A549 (cell line): Measurements from ENCODE around the gene COL24A1. TPM values are rescaled to one million over a fixed set of nuclear protein-coding genes. Genes with fewer than 3 reads are reported as not detected.

Experiments
- ATAC-seq, 2 experiments: fragments of 200-7000 bp in 1 of 2; fragments of >200 bp in 1 of 2; cut with Nextera tagmentation in 1 of 2; cut with Tn5 transposase in 1 of 2; 3 replicates each; pipeline versions ENCODE4 v1.8.0 to v1.9.1; 2018 to 2020; ENCODE audit warnings: mild to moderate bottlenecking in 1 of 2, moderate library complexity in 1 of 2
- CTCF ChIA-PET: fragments of 300-600 bp; sonication (Branson Sonifier 250); formaldehyde crosslinking; extraction: SDS; loops from one replicate; lab custom pipeline; 2021; ENCODE audit warnings: antibody characterized with exemption, inconsistent platforms; lab: Yijun Ruan, JAX
- POLR2A ChIA-PET: fragments of 350-600 bp; formaldehyde crosslinking; extraction: SDS; loops from one replicate; lab custom pipeline; 2021; ENCODE audit warnings: antibody characterized with exemption, inconsistent platforms; lab: Yijun Ruan, JAX
- DNase-seq, 2 experiments: peaks; one replicate each; pipeline versions ENCODE4 v3.0.0 to v3.0.0-alpha.2; 2011 to 2016; ENCODE audit warnings: low read depth in 1 of 2, low spot score in 1 of 2
- FAIRE-seq: peaks from 2 replicates; lab custom pipeline; 2011; peaks lifted over from hg19 to GRCh38; lab: Jason Lieb, UNC
- H3K27ac ChIP-seq, 2 experiments: fragments of >200 bp; sonication (Bioruptor Twin); formaldehyde crosslinking; 3 replicates each; pipeline ENCODE4 v1.5.1; 2016 to 2017
- H3K4me1 ChIP-seq: fragments of >200 bp; sonication (Bioruptor Twin); formaldehyde crosslinking; 3 replicates; pipeline ENCODE4 v1.6.1; 2016
- H3K4me2 ChIP-seq: fragments of >200 bp; sonication (Bioruptor Twin); formaldehyde crosslinking; 3 replicates; pipeline ENCODE4 v1.6.1; 2016
- H3K4me3 ChIP-seq: fragments of >200 bp; sonication (Bioruptor Twin); formaldehyde crosslinking; 3 replicates; pipeline ENCODE4 v1.5.1; 2016
- H3K9me3 ChIP-seq: fragments of >200 bp; sonication (Bioruptor Twin); formaldehyde crosslinking; 3 replicates; pipeline ENCODE4 v1.6.1; 2016
- CHD2 ChIP-seq: fragments of 150-350 bp; IDR thresholded peaks from 2 replicates; pipeline ENCODE4 v1.6.1; 2014; ENCODE audit warnings: low read length; ENCODE audit not compliant: partially characterized antibody
- CTCF ChIP-seq: fragments of >200 bp; sonication (Bioruptor Twin); formaldehyde crosslinking; IDR thresholded peaks from 3 replicates; pipeline ENCODE4 v1.5.1; 2016
- E2F6 ChIP-seq: IDR thresholded peaks from 2 replicates; pipeline ENCODE4 v1.6.1; 2012; ENCODE audit warnings: low read depth, borderline replicate concordance
- EHF ChIP-seq: fragments of 250-450 bp; sonication (Bioruptor Pico); IDR thresholded peaks from 2 replicates; pipeline ENCODE4 v1.5.0; 2020; ENCODE audit warnings: mild to moderate bottlenecking
- FOSB ChIP-seq: fragments of 250-450 bp; sonication (Bioruptor Pico); IDR thresholded peaks from 2 replicates; pipeline ENCODE4 v1.5.0; 2020; ENCODE audit warnings: mild to moderate bottlenecking, moderate library complexity
- FOSL2 ChIP-seq, 2 experiments: fragments of 450-650 bp in 1 of 2; fragments of >200 bp in 1 of 2; sonication (Bioruptor Twin) in 1 of 2; formaldehyde crosslinking; IDR thresholded peaks; 2 replicates each; pipeline versions ENCODE4 v1.5.0 to v1.6.1; 2016 to 2020; ENCODE audit warnings: mild to moderate bottlenecking in 1 of 2, moderate library complexity in 1 of 2
- JUN ChIP-seq, 2 experiments: fragments of >200 bp; sonication (Bioruptor Twin); formaldehyde crosslinking; IDR thresholded peaks; 2 replicates in 1 of 2; 3 replicates in 1 of 2; pipeline ENCODE4 v1.6.1; 2016 to 2017
- KDM1A ChIP-seq: fragments of 200-600 bp; sonication (generic); IDR thresholded peaks from 2 replicates; pipeline ENCODE4 v1.6.1; 2016; ENCODE audit warnings: low read depth, mild to moderate bottlenecking
- KDM5A ChIP-seq: fragments of 200-600 bp; sonication (generic); IDR thresholded peaks from 2 replicates; pipeline ENCODE4 v1.6.1; 2016; ENCODE audit warnings: antibody characterized with exemption, mild to moderate bottlenecking
- MAFK ChIP-seq: fragments of 450-650 bp; IDR thresholded peaks from 2 replicates; pipeline ENCODE4 v1.6.1; 2014; ENCODE audit not compliant: partially characterized antibody
- MAX ChIP-seq: IDR thresholded peaks from 2 replicates; pipeline ENCODE4 v1.6.1; 2012
- NPAS2 ChIP-seq: fragments of 250-450 bp; sonication (Bioruptor Pico); IDR thresholded peaks from 2 replicates; pipeline ENCODE4 v1.8.0; 2022; ENCODE audit warnings: mild to moderate bottlenecking, moderate library complexity, borderline replicate concordance
- PBX3 ChIP-seq: IDR thresholded peaks from 2 replicates; pipeline ENCODE4 v1.6.1; 2012
- RAD21 ChIP-seq, 2 experiments: fragments of >200 bp in 1 of 2; sonication (Bioruptor Twin) in 1 of 2; formaldehyde crosslinking in 1 of 2; IDR thresholded peaks in 1 of 2; conservative IDR thresholded peaks in 1 of 2; 2 replicates in 1 of 2; 3 replicates in 1 of 2; pipeline ENCODE4 v1.6.1; 2012 to 2018; ENCODE audit warnings: inconsistent platforms in 1 of 2
- SMC3 ChIP-seq: fragments of >200 bp; sonication (Bioruptor Twin); formaldehyde crosslinking; IDR thresholded peaks from 3 replicates; pipeline ENCODE4 v1.6.1; 2018; ENCODE audit warnings: inconsistent platforms
- USF2 ChIP-seq: fragments of 450-650 bp; IDR thresholded peaks from 2 replicates; pipeline ENCODE4 v1.6.1; 2014; ENCODE audit warnings: antibody characterized with exemption
- ZC3H11A ChIP-seq: fragments of 450-650 bp; IDR thresholded peaks from 2 replicates; pipeline ENCODE4 v1.6.1; 2014; ENCODE audit warnings: antibody characterized with exemption, mild to moderate bottlenecking
- ZNF302 ChIP-seq: fragments of 250-450 bp; sonication (Bioruptor Pico); IDR thresholded peaks from 2 replicates; pipeline ENCODE4 v1.9.0; 2021; ENCODE audit warnings: inconsistent platforms, mild to moderate bottlenecking, moderate library complexity
- ZSCAN20 ChIP-seq: fragments of 250-450 bp; sonication (Bioruptor Pico); IDR thresholded peaks from 2 replicates; pipeline ENCODE4 v1.8.0; 2022; ENCODE audit warnings: mild to moderate bottlenecking, moderate library complexity
- WGBS: methylation state at CpG from one replicate; pipeline ENCODE4 v1.1.6; 2017; ENCODE audit errors: missing lambda C conversion rate; 5-methylcytosine and 5-hydroxymethylcytosine counted together
- polyA plus RNA-seq, 4 experiments: library from polyadenylated mRNA; depleted of rRNA in 3 of 4; stranded (reverse); fragments of >200 nt; fragmentation: RNase III in 1 of 4; extraction: RNeasy Plus Mini Kit Qiagen cat#74134 plus additional on column Dnase treatment in 1 of 4; gene quantifications; 2 replicates in 3 of 4; 3 replicates in 1 of 4; pipeline ENCODE4 v1.2.3, GENCODE V29; 2011 to 2017

The COL24A1 gene
- polyA plus RNA-seq, 2 of the 4 experiments (the other 2 are of a cell fraction), result 0.03 to 0.13 TPM

- Histone ChIP-seq H3K4me2 (no peak overlapping the region), H3K9me3 (no peaks in the 10 kb centered on the region), H3K4me3 (no peak overlapping the region), H3K4me1 (no peaks in the 10 kb centered on the region), H3K27ac (no peak overlapping the region)
- 0% methylated on average over 1 of the region's 1 CpG for WGBS
- TF ChIP-seq CTCF (no peak), MAFK (peak; percentile 5)
- no peak for FAIRE-seq
- ChIA-PET CTCF (no interaction called here), POLR2A (no interaction called here)
- DNase-seq, result no peak
- no peak for ATAC-seq
Measured at GRCh38 chr1:86197206-86197855, 40.8 kb upstream of the COL24A1 start.

- Histone ChIP-seq H3K4me1 (no peaks in the 10 kb centered on the region), H3K9me3 (no peaks in the 10 kb centered on the region), H3K4me2 (no peak overlapping the region), H3K4me3 (no peak overlapping the region), H3K27ac (no peak overlapping the region)
- no peak for TF ChIP-seq JUN (IDR thresholded peaks at IDR 0.05)
- TF ChIP-seq KDM5A, result no peak
- TF ChIP-seq SMC3, result no peak
- TF ChIP-seq ZC3H11A, result no peak
- no peak for TF ChIP-seq PBX3
- no peak for TF ChIP-seq CHD2
- no peak for TF ChIP-seq KDM1A
- no peak for TF ChIP-seq NPAS2 (CRISPR knock-in tag)
- no peak for TF ChIP-seq ZSCAN20 (CRISPR knock-in tag)
- no peak for TF ChIP-seq FOSB (CRISPR knock-in tag)
- no peak for TF ChIP-seq RAD21 (conservative IDR thresholded peaks at IDR 0.05 in 1 of 2, IDR thresholded peaks at IDR 0.05 in 1 of 2)
- CTCF ChIA-PET, result interaction anchor here (1.2 kb wide), 1 partner anchor 16 kb away, joined by 3 read pairs; no protein-coding TSS in a partner anchor
- WGBS, result 45% methylated on average over 2 of the region's 2 CpGs
- FAIRE-seq, result no peak
- no peak for DNase-seq
- ATAC-seq, result no peak
- POLR2A ChIA-PET, result no interaction called here
Measured at GRCh38 chr1:86195281-86195680, 38.7 kb upstream of the COL24A1 start.

GRCh38 chr1:86194491-86195034 is 38.0 kb upstream of the COL24A1 start:
- Histone ChIP-seq H3K4me1 (no peaks in the 10 kb centered on the region), H3K9me3 (no peaks in the 10 kb centered on the region), H3K4me3 (no peak overlapping the region), H3K27ac (no peak overlapping the region), H3K4me2 (no peak overlapping the region)
- CTCF ChIA-PET, result interaction anchor here (1.2 kb wide), 1 partner anchor 15 kb away, joined by 3 read pairs; no protein-coding TSS in a partner anchor
- DNase-seq, result no peak
- POLR2A ChIA-PET, result no interaction called here
- no peak for FAIRE-seq
- WGBS, result 73% methylated on average over 4 of the region's 4 CpGs
- TF ChIP-seq ZNF302 (CRISPR knock-in tag), result no peak
- no peak for TF ChIP-seq KDM1A
- TF ChIP-seq FOSL2 (IDR thresholded peaks at IDR 0.05), result no peak
- no peak for TF ChIP-seq FOSL2 (CRISPR knock-in tag; IDR thresholded peaks at IDR 0.05)
- no peak for TF ChIP-seq MAX
- no peak for TF ChIP-seq USF2
- no peak for TF ChIP-seq EHF
- no peak for TF ChIP-seq E2F6
- no peak for ATAC-seq
